Nephron progenitor cell (in vitro differentiated cells): Measurements from ENCODE around the gene CNTN3.

Experiments
- DNase-seq: peaks from one replicate; pipeline ENCODE4 v3.0.0; 2021
- H3K27ac Mint-ChIP-seq: 2 replicates; pipeline ENCODE4 v1.8.0; 2021; ENCODE audit warnings: mild to moderate bottlenecking, moderate library complexity, mixed read lengths
- H3K27me3 Mint-ChIP-seq: 2 replicates; pipeline ENCODE4 v1.8.0; 2021; ENCODE audit warnings: mild to moderate bottlenecking, low read depth, mixed read lengths; ENCODE audit not compliant: poor library complexity
- H3K36me3 Mint-ChIP-seq: 2 replicates; pipeline ENCODE4 v1.8.0; 2021; ENCODE audit warnings: low read depth, mixed read lengths
- H3K4me1 Mint-ChIP-seq: 2 replicates; pipeline ENCODE4 v1.8.0; 2021; ENCODE audit warnings: mixed read lengths
- H3K4me3 Mint-ChIP-seq: 2 replicates; pipeline ENCODE4 v1.8.0; 2021; ENCODE audit warnings: mild to moderate bottlenecking, moderate library complexity, mixed read lengths
- H3K9me3 Mint-ChIP-seq: 2 replicates; pipeline ENCODE4 v1.8.0; 2021; ENCODE audit warnings: mild to moderate bottlenecking, moderate library complexity, mixed read lengths
- CTCF ChIP-seq: fragments of 200-600 bp; sonication (generic); IDR thresholded peaks from 2 replicates; pipeline ENCODE4 v1.5.0; 2021; ENCODE audit warnings: antibody characterized with exemption

Gene CNTN3

GRCh38 chr3:74621581-74621980 is 7.1 kb upstream of the CNTN3 start:
- H3K9me3 Mint-ChIP-seq, result no peaks in the 10 kb centered on the region
- peaks cover 43% of the 10 kb centered on the region for H3K27me3 Mint-ChIP-seq
- H3K27ac Mint-ChIP-seq, result no peak overlapping the region
- no peaks in the 10 kb centered on the region for H3K36me3 Mint-ChIP-seq
- H3K4me3 Mint-ChIP-seq, result no peak overlapping the region
- DNase-seq, result no peak
- no peaks in the 10 kb centered on the region for H3K4me1 Mint-ChIP-seq
- TF ChIP-seq CTCF, result no peak

- Mint-ChIP-seq H3K27me3 (peaks cover 72% of the 10 kb centered on the region), H3K27ac (no peak overlapping the region), H3K36me3 (no peaks in the 10 kb centered on the region), H3K4me1 (no peaks in the 10 kb centered on the region), H3K9me3 (no peaks in the 10 kb centered on the region), H3K4me3 (no peak overlapping the region)
- no peak for DNase-seq
- no peak for TF ChIP-seq CTCF
Measured at GRCh38 chr3:74617776-74618175, 3.3 kb upstream of the CNTN3 start.

- no peak overlapping the region for H3K27ac Mint-ChIP-seq
- no peak for TF ChIP-seq CTCF
- H3K36me3 Mint-ChIP-seq, result no peaks in the 10 kb centered on the region
- no peak for DNase-seq
- H3K9me3 Mint-ChIP-seq, result no peaks in the 10 kb centered on the region
- peak overlapping the region; percentile 80 for H3K4me3 Mint-ChIP-seq
- peaks cover 96% of the 10 kb centered on the region for H3K27me3 Mint-ChIP-seq
- H3K4me1 Mint-ChIP-seq, result no peaks in the 10 kb centered on the region
Measured at GRCh38 chr3:74613521-74614106, 845 bp downstream of the CNTN3 start.

- peaks cover 92% of the 10 kb centered on the region for H3K27me3 Mint-ChIP-seq
- no peaks in the 10 kb centered on the region for H3K36me3 Mint-ChIP-seq
- DNase-seq, result no peak
Measured at GRCh38 chr3:74613060-74613459, 1.4 kb downstream of the CNTN3 start.

GRCh38 chr3:74611206-74611605 is 3.3 kb downstream of the CNTN3 start:
- DNase-seq, result no peak
- H3K9me3 Mint-ChIP-seq, result no peaks in the 10 kb centered on the region
- peaks cover 76% of the 10 kb centered on the region for H3K27me3 Mint-ChIP-seq
- H3K27ac Mint-ChIP-seq, result no peak overlapping the region
- no peak overlapping the region for H3K4me3 Mint-ChIP-seq
- TF ChIP-seq CTCF, result no peak
- H3K4me1 Mint-ChIP-seq, result no peaks in the 10 kb centered on the region
- H3K36me3 Mint-ChIP-seq, result no peaks in the 10 kb centered on the region

More at GRCh38 chr3:74613060-74613459, 1.4 kb downstream of the CNTN3 start:
- Mint-ChIP-seq H3K4me1 (no peaks in the 10 kb centered on the region), H3K9me3 (no peaks in the 10 kb centered on the region), H3K4me3 (peak overlapping the region; percentile 80), H3K27ac (no peak overlapping the region)
- no peak for TF ChIP-seq CTCF

GRCh38 chr3:74607803-74608202 is 6.7 kb downstream of the CNTN3 start:
- H3K27ac Mint-ChIP-seq, result no peak overlapping the region
- TF ChIP-seq CTCF, result no peak
- H3K4me1 Mint-ChIP-seq, result no peaks in the 10 kb centered on the region
- no peaks in the 10 kb centered on the region for H3K9me3 Mint-ChIP-seq
- no peak for DNase-seq
- H3K36me3 Mint-ChIP-seq, result no peaks in the 10 kb centered on the region
- H3K27me3 Mint-ChIP-seq, result peaks cover 55% of the 10 kb centered on the region
- no peak overlapping the region for H3K4me3 Mint-ChIP-seq
